Stomach smooth muscle (tissue), 2 donors: ENCODE results near the gene ADAMTS6.

Source experiments
- H3K27ac ChIP-seq: one replicate; pipeline ENCODE4 v1.7.0; 2013; ENCODE audit warnings: mild to moderate bottlenecking, low read length, inconsistent platforms
- H3K27me3 ChIP-seq, 2 donors: one replicate each; pipeline ENCODE4 v1.7.0; 2013; ENCODE audit warnings: low read length in 2 of 2; ENCODE audit not compliant: insufficient read depth in 2 of 2, control insufficient read depth in 1 of 2
- H3K36me3 ChIP-seq, 2 donors: one replicate each; pipeline ENCODE4 v1.7.0; 2013; ENCODE audit warnings: low read length in 2 of 2; ENCODE audit not compliant: control insufficient read depth in 2 of 2, insufficient read depth in 2 of 2
- H3K4me1 ChIP-seq: one replicate; pipeline ENCODE4 v1.7.0; 2013; ENCODE audit warnings: low read length; ENCODE audit not compliant: control insufficient read depth, insufficient read depth
- H3K4me3 ChIP-seq, 2 donors: one replicate each; pipeline ENCODE4 v1.7.0; 2013; ENCODE audit warnings: low read length in 2 of 2
- H3K9ac ChIP-seq, 2 donors: one replicate each; pipeline ENCODE4 v1.7.0; 2013; ENCODE audit warnings: low read length in 2 of 2, mild to moderate bottlenecking in 1 of 2
- H3K9me3 ChIP-seq, 2 donors: one replicate each; pipeline ENCODE4 v1.7.0; 2013; ENCODE audit warnings: low read length in 2 of 2; ENCODE audit not compliant: control insufficient read depth in 2 of 2
- donor health status: healthy.
- donor health status: Pancreatic carcinoma.

ADAMTS6 gene

GRCh38 chr5:65151614-65152013 lies 330.1 kb downstream of the ADAMTS6 start:
- no peaks in the 10 kb centered on the region for H3K4me1 ChIP-seq
- H3K27ac ChIP-seq: no peak overlapping the region
- no peaks in the 10 kb centered on the region for H3K9me3 ChIP-seq
- H3K27me3 ChIP-seq: no peaks in the 10 kb centered on the region
- H3K9ac ChIP-seq: no peak overlapping the region
- no peak overlapping the region for H3K4me3 ChIP-seq
- no peaks in the 10 kb centered on the region for H3K36me3 ChIP-seq

GRCh38 chr5:65150599-65151304 lies 331.0 kb downstream of the ADAMTS6 start:
- no peaks in the 10 kb centered on the region for H3K36me3 ChIP-seq
- H3K27ac ChIP-seq: no peak overlapping the region
- no peak overlapping the region for H3K4me3 ChIP-seq
- H3K9me3 ChIP-seq: no peaks in the 10 kb centered on the region
- no peak overlapping the region for H3K9ac ChIP-seq
- no peaks in the 10 kb centered on the region for H3K27me3 ChIP-seq
- no peaks in the 10 kb centered on the region for H3K4me1 ChIP-seq

GRCh38 chr5:65149827-65150226 lies 331.9 kb downstream of the ADAMTS6 start:
- Histone ChIP-seq H3K9me3 (no peaks in the 10 kb centered on the region), H3K4me1 (no peaks in the 10 kb centered on the region), H3K27me3 (no peaks in the 10 kb centered on the region), H3K36me3 (no peaks in the 10 kb centered on the region), H3K27ac (no peak overlapping the region), H3K4me3 (no peak overlapping the region), H3K9ac (no peak overlapping the region)

- H3K9ac ChIP-seq: no peak overlapping the region
- H3K27me3 ChIP-seq: no peaks in the 10 kb centered on the region
- H3K27ac ChIP-seq: no peak overlapping the region
Observed at GRCh38 chr5:65144136-65144871, 337.4 kb downstream of the ADAMTS6 start.

GRCh38 chr5:65142511-65143011 lies 339.2 kb downstream of the ADAMTS6 start:
- Histone ChIP-seq H3K36me3 (no peaks in the 10 kb centered on the region), H3K9me3 (no peaks in the 10 kb centered on the region), H3K9ac (no peak overlapping the region), H3K4me1 (no peaks in the 10 kb centered on the region), H3K27ac (no peak overlapping the region), H3K4me3 (no peak overlapping the region), H3K27me3 (no peaks in the 10 kb centered on the region)

More at GRCh38 chr5:65144136-65144871, 337.4 kb downstream of the ADAMTS6 start:
- no peaks in the 10 kb centered on the region for H3K36me3 ChIP-seq
- no peaks in the 10 kb centered on the region for H3K9me3 ChIP-seq
- no peak overlapping the region for H3K4me3 ChIP-seq
- H3K4me1 ChIP-seq: no peaks in the 10 kb centered on the region

- Histone ChIP-seq H3K27ac (no peak overlapping the region), H3K36me3 (no peaks in the 10 kb centered on the region), H3K4me3 (no peak overlapping the region), H3K9me3 (no peaks in the 10 kb centered on the region), H3K9ac (no peak overlapping the region), H3K4me1 (no peaks in the 10 kb centered on the region), H3K27me3 (no peaks in the 10 kb centered on the region)
Observed at GRCh38 chr5:65142016-65142415, 339.7 kb downstream of the ADAMTS6 start.

- no peaks in the 10 kb centered on the region for H3K9me3 ChIP-seq
- H3K9ac ChIP-seq: no peak overlapping the region
- H3K4me1 ChIP-seq: no peaks in the 10 kb centered on the region
- H3K27me3 ChIP-seq: no peaks in the 10 kb centered on the region
- H3K27ac ChIP-seq: no peak overlapping the region
- no peak overlapping the region for H3K4me3 ChIP-seq
- H3K36me3 ChIP-seq: no peaks in the 10 kb centered on the region
Observed at GRCh38 chr5:65141493-65141892, 340.2 kb downstream of the ADAMTS6 start.

GRCh38 chr5:65137631-65138030 lies 344.1 kb downstream of the ADAMTS6 start:
- Histone ChIP-seq H3K27me3 (no peaks in the 10 kb centered on the region), H3K27ac (no peak overlapping the region), H3K36me3 (no peaks in the 10 kb centered on the region), H3K9me3 (no peaks in the 10 kb centered on the region), H3K4me1 (peaks cover 4% of the 10 kb centered on the region), H3K9ac (no peak overlapping the region), H3K4me3 (no peak overlapping the region)

GRCh38 chr5:65133477-65134110 lies 348.1 kb downstream of the ADAMTS6 start:
- Histone ChIP-seq H3K9ac (no peak overlapping the region), H3K27ac (no peak overlapping the region), H3K27me3 (no peaks in the 10 kb centered on the region), H3K4me3 (no peak overlapping the region), H3K9me3 (no peaks in the 10 kb centered on the region), H3K36me3 (no peaks in the 10 kb centered on the region), H3K4me1 (peaks cover 11% of the 10 kb centered on the region)

GRCh38 chr5:65132386-65132785 lies 349.3 kb downstream of the ADAMTS6 start:
- H3K27ac ChIP-seq: no peak overlapping the region
- no peaks in the 10 kb centered on the region for H3K9me3 ChIP-seq
- H3K36me3 ChIP-seq: no peaks in the 10 kb centered on the region
- H3K4me1 ChIP-seq: peaks cover 20% of the 10 kb centered on the region
- H3K9ac ChIP-seq: no peak overlapping the region
- no peaks in the 10 kb centered on the region for H3K27me3 ChIP-seq
- H3K4me3 ChIP-seq: no peak overlapping the region
